GM12875 (cell line): ENCODE measurements around the gene IL31.

Experiments used
- H3K4me3 ChIP-seq: one replicate; pipeline ENCODE4 v1.5.1; 2011; ENCODE audit warnings: low read depth, low read length, control low read depth
- CTCF ChIP-seq: IDR thresholded peaks from 2 replicates; pipeline ENCODE4 v1.5.1; 2011; ENCODE audit warnings: low read depth, mild to moderate bottlenecking, control low read depth, inconsistent platforms, low read length, moderate library complexity, borderline replicate concordance; ENCODE audit not compliant: insufficient read depth

The IL31 gene

GRCh38 chr12:122129131-122129530 is 44.9 kb downstream of the IL31 start:
- no peak for TF ChIP-seq CTCF
- no peak overlapping the region for H3K4me3 ChIP-seq

- TF ChIP-seq CTCF: no peak
Measured at GRCh38 chr12:122128481-122128880, 45.5 kb downstream of the IL31 start.

GRCh38 chr12:122127839-122128238 is 46.2 kb downstream of the IL31 start:
- no peak for TF ChIP-seq CTCF
- no peak overlapping the region for H3K4me3 ChIP-seq

More at GRCh38 chr12:122128481-122128880, 45.5 kb downstream of the IL31 start:
- no peak overlapping the region for H3K4me3 ChIP-seq

- no peak for TF ChIP-seq CTCF
- no peak overlapping the region for H3K4me3 ChIP-seq
Measured at GRCh38 chr12:122126713-122127597, 47.1 kb downstream of the IL31 start.

- TF ChIP-seq CTCF: no peak
- H3K4me3 ChIP-seq: no peak overlapping the region
Measured at GRCh38 chr12:122126342-122126635, 47.7 kb downstream of the IL31 start.

GRCh38 chr12:122125452-122126341 is 48.3 kb downstream of the IL31 start:
- no peak overlapping the region for H3K4me3 ChIP-seq
- TF ChIP-seq CTCF: no peak

GRCh38 chr12:122124370-122124769 is 49.7 kb downstream of the IL31 start:
- no peak for TF ChIP-seq CTCF
- H3K4me3 ChIP-seq: no peak overlapping the region
